ENCODE measurements around the gene NT5C1B.

- TF ChIP-seq, protein P1, sequence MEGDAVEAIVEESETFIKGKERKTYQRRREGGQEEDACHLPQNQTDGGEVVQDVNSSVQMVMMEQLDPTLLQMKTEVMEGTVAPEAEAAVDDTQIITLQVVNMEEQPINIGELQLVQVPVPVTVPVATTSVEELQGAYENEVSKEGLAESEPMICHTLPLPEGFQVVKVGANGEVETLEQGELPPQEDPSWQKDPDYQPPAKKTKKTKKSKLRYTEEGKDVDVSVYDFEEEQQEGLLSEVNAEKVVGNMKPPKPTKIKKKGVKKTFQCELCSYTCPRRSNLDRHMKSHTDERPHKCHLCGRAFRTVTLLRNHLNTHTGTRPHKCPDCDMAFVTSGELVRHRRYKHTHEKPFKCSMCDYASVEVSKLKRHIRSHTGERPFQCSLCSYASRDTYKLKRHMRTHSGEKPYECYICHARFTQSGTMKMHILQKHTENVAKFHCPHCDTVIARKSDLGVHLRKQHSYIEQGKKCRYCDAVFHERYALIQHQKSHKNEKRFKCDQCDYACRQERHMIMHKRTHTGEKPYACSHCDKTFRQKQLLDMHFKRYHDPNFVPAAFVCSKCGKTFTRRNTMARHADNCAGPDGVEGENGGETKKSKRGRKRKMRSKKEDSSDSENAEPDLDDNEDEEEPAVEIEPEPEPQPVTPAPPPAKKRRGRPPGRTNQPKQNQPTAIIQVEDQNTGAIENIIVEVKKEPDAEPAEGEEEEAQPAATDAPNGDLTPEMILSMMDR (IDR thresholded peaks at IDR 0.05), result no peak
- no peak for TF ChIP-seq POLR2A (IDR thresholded peaks at IDR 0.05)
Observed at GRCh38 chr2:18584608-18584954, 4.8 kb downstream of the NT5C1B start.

Measured in testis (tissue), 2 donors.